Sigmoid colon (tissue), 7 donors: ENCODE measurements around the gene SLC19A1. TPM values are rescaled to one million over a fixed set of nuclear protein-coding genes. Genes with fewer than 3 reads are reported as not detected.

ENCODE experiments used
- DNase-seq: peaks from one replicate; pipeline ENCODE4 v3.0.0-alpha.2; 2019
- H3K27ac ChIP-seq, 4 donors: fragments of 200-600 bp; sonication (generic); one replicate each; pipeline ENCODE4 v1.5.1; 2016 to 2019; ENCODE audit warnings: mild to moderate bottlenecking in 1 of 4
- H3K27me3 ChIP-seq, 3 donors: fragments of 200-600 bp; sonication (generic); one replicate each; pipeline ENCODE4 v1.5.1; 2019; ENCODE audit warnings: mild to moderate bottlenecking in 1 of 3
- H3K36me3 ChIP-seq, 4 donors: fragments of 200-600 bp; sonication (generic); one replicate each; pipeline ENCODE4 v1.5.1; 2016 to 2019
- H3K4me1 ChIP-seq, 4 donors: fragments of 200-600 bp; sonication (generic); one replicate each; pipeline ENCODE4 v1.5.1; 2017 to 2019
- H3K4me3 ChIP-seq, 4 donors: fragments of 200-600 bp; sonication (generic); one replicate each; pipeline ENCODE4 v1.5.1; 2017 to 2019; ENCODE audit warnings: mild to moderate bottlenecking in 2 of 4, moderate library complexity in 1 of 4
- H3K9me3 ChIP-seq, 4 donors: fragments of 200-600 bp in 3 of 4; sonication (generic) in 3 of 4; one replicate each; pipeline versions ENCODE4 v1.5.1 to v1.6.1; 2013 to 2019
- CTCF ChIP-seq, 4 experiments: fragments of 450-650 bp in 3 of 4; fragments of 200-600 bp in 1 of 4; IDR thresholded peaks; one replicate each; pipeline ENCODE4 v1.5.1; 2016 to 2019; ENCODE audit warnings: antibody characterized with exemption in 4 of 4, mild to moderate bottlenecking in 3 of 4, moderate library complexity in 2 of 4
- EP300 ChIP-seq, 4 donors: sonication (generic); formaldehyde crosslinking; IDR thresholded peaks; one replicate each; pipeline ENCODE4 v1.6.1; 2017; ENCODE audit warnings: antibody characterized with exemption in 4 of 4
- POLR2A ChIP-seq, 2 donors: fragments of 450-650 bp; IDR thresholded peaks; one replicate each; pipeline ENCODE4 v1.6.1; 2016; ENCODE audit warnings: antibody characterized with exemption in 2 of 2, mild to moderate bottlenecking in 2 of 2, moderate library complexity in 2 of 2
- POLR2AphosphoS5 ChIP-seq, 4 donors: sonication (generic); formaldehyde crosslinking; IDR thresholded peaks; one replicate each; pipeline ENCODE4 v1.6.1; 2017; ENCODE audit warnings: antibody characterized with exemption in 4 of 4
- WGBS, 2 donors: extraction: QIAGEN DNeasy Blood & Tissue Kit; methylation state at CpG; one replicate each; pipeline ENCODE4 v1.1.7; 2013; 5-methylcytosine and 5-hydroxymethylcytosine counted together
- intact Hi-C: fragments of 100-400 bp; cut with DNase I; formaldehyde crosslinking; loops from one replicate; pipeline ENCODE4 v1.15.1; 2023
- polyA plus RNA-seq, 3 donors: library from polyadenylated mRNA; stranded (reverse); fragments of 200-250 nt; gene quantifications; one replicate each; pipeline ENCODE4 v1.2.3, GENCODE V29; 2013
- total RNA-seq, 4 donors: library from RNA; depleted of rRNA; stranded (reverse); fragments of >200 nt; gene quantifications; one replicate each; pipeline ENCODE4 v1.1.0, GENCODE V29; 2016
- donor health status: healthy with polysubstance abuse.
- donor health status: Bipolar disorder and iron deficiency.
- donor health status: healthy.

SLC19A1 gene
- total and polyA plus RNA-seq, 7 donors: 1.8 to 10.7 (median 2.5) TPM

- Histone ChIP-seq H3K4me3 (no peak overlapping the region), H3K27me3 (no peaks in the 10 kb centered on the region), H3K4me1 (no peaks in the 10 kb centered on the region), H3K27ac (no peak overlapping the region), H3K36me3 (peaks cover 0 to 38% (median 3%) of the 10 kb centered on the region in 4 donors), H3K9me3 (no peaks in the 10 kb centered on the region)
- WGBS, 2 donors: 22 to 74% methylated on average over 13 of the region's 13 CpGs
- intact Hi-C loops: no loop called here
- TF ChIP-seq POLR2A (IDR thresholded peaks at IDR 0.05) (no peak), POLR2AphosphoS5 (IDR thresholded peaks at IDR 0.05) (no peak), EP300 (IDR thresholded peaks at IDR 0.05) (no peak), CTCF (IDR thresholded peaks at IDR 0.05) (no peak)
- peak; percentile 51 for DNase-seq
Measured at GRCh38 chr21:45506836-45507522, 35.3 kb downstream of the SLC19A1 start.

GRCh38 chr21:45506241-45506817 is 35.9 kb downstream of the SLC19A1 start:
- intact Hi-C loops: no loop called here
- no peaks in the 10 kb centered on the region for H3K27me3 ChIP-seq
- no peaks in the 10 kb centered on the region for H3K4me1 ChIP-seq
- H3K4me3 ChIP-seq: no peak overlapping the region
- TF ChIP-seq CTCF (IDR thresholded peaks at IDR 0.05): no peak
- TF ChIP-seq POLR2A (IDR thresholded peaks at IDR 0.05): no peak
- no peak for TF ChIP-seq EP300 (IDR thresholded peaks at IDR 0.05)
- TF ChIP-seq POLR2AphosphoS5 (IDR thresholded peaks at IDR 0.05): no peak
- WGBS, 2 donors: 17 to 76% methylated on average over 22 of the region's 22 CpGs
- DNase-seq: peak; percentile 47
- no peak overlapping the region for H3K27ac ChIP-seq
- peaks cover 0 to 32% (median 2%) of the 10 kb centered on the region in 4 donors for H3K36me3 ChIP-seq
- no peaks in the 10 kb centered on the region for H3K9me3 ChIP-seq

DNA sequence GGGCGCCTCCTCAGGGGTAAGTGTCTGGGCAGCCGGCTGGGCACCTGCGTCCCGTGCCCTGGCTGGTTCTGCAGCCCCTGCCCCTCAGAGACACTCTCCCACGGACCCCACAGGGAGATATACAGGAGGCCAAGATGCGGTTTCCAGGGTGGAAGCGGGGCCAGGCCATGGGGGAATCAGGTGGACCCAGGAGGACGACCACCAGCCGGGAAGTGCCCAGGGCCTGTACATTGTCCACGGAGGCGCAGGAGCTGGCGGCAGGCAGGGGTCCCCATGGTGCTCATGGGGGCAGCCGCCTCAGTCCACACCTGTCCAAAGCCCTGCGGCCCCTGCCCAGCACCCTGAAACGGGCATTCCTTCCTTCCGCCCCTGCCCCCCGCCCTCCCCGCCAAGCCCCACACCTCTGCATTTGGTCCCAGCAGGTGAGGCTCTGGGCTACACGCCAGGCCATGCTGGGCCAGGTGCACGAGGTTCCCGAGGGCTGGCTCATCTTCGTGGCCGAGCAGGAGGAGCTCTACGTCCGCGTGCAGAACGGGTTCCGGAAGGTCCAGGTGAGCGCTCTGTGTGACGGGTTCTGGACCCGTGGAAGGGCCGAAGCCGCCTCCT is 36.7 kb downstream of the SLC19A1 start:
- Histone ChIP-seq H3K4me1 (no peaks in the 10 kb centered on the region), H3K4me3 (no peak overlapping the region), H3K27ac (no peak overlapping the region), H3K36me3 (peaks cover 0 to 26% (median 0%) of the 10 kb centered on the region in 4 donors), H3K27me3 (no peaks in the 10 kb centered on the region), H3K9me3 (no peaks in the 10 kb centered on the region)
- TF ChIP-seq POLR2AphosphoS5 (IDR thresholded peaks at IDR 0.05) (no peak), POLR2A (IDR thresholded peaks at IDR 0.05) (no peak), CTCF (IDR thresholded peaks at IDR 0.05) (no peak), EP300 (IDR thresholded peaks at IDR 0.05) (no peak)
- peak; percentile 62 for DNase-seq
- WGBS, 2 donors: 29 to 77% methylated on average over 33 of the region's 33 CpGs
- intact Hi-C loops: no loop called here

DNA sequence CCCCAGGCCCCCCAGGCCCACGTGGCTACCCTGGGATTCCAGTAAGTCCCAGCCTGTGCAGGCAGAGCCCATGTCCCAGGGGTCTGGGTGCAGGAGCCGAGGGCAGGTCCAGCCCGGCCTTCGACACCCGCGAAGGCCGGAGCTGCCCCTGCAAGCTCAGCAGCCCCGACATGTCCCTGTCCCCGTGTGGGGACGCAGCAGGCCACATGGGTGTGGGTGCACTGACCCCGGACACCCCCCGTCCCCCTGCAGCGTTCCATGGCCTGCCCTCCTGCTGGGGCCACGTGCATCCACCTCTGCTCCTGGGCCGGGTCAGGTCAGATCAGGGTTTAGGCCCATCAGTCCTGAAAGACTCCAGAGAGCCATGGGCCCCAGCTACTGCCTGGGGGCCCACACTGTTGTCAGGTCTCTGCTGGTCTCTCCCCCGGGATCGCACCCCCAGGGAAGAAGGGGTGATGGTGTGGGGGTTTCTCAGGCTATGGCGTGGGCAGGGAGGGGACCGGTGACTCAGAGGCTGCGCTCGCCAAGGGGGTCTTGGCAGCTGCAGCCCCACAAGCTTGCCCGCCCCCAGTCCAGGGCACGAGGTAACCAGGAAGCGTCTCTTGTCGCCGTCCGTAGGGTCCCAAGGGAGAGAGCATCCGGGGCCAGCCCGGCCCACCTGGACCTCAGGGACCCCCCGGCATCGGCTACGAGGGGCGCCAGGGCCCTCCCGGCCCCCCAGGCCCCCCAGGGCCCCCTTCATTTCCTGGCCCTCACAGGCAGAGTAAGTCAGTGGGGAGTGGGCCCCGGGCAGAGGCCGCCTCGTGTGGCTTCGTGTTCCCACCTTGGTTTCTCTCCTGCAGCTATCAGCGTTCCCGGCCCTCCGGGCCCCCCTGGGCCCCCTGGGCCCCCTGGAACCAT is 37.5 kb downstream of the SLC19A1 start:
- Histone ChIP-seq H3K4me3 (no peak overlapping the region), H3K36me3 (peaks cover 0 to 19% (median 0%) of the 10 kb centered on the region in 4 donors), H3K27me3 (no peaks in the 10 kb centered on the region), H3K4me1 (no peaks in the 10 kb centered on the region), H3K27ac (no peak overlapping the region), H3K9me3 (no peaks in the 10 kb centered on the region)
- DNase-seq: peak; percentile 60
- TF ChIP-seq POLR2A (IDR thresholded peaks at IDR 0.05): no peak
- TF ChIP-seq POLR2AphosphoS5 (IDR thresholded peaks at IDR 0.05): no peak
- no peak for TF ChIP-seq CTCF (IDR thresholded peaks at IDR 0.05)
- no peak for TF ChIP-seq EP300 (IDR thresholded peaks at IDR 0.05)
- intact Hi-C loops: no loop called here
- 63 to 84% methylated on average over 41 of the region's 41 CpGs for WGBS, 2 donors
